Activated B cell treated with CpG ODN at 0.5 μM for 24 hours (primary cell): Measurements from ENCODE around the gene NDUFAF8. TPM values are rescaled to one million over a fixed set of nuclear protein-coding genes. Genes with fewer than 3 reads are reported as not detected.

Source experiments
- ATAC-seq: fragments of 200-7000 bp; cut with Tn5 transposase; one replicate; pipeline ENCODE4 v1.10.0; 2021; ENCODE audit warnings: low read depth, mild to moderate bottlenecking, moderate library complexity
- CTCF ChIA-PET: fragments of 350-600 bp; sonication (Branson Sonifier 250); formaldehyde crosslinking; loops from one replicate; lab custom pipeline; 2021; ENCODE audit warnings: antibody characterized with exemption; lab: Charles Lee
- POLR2A ChIA-PET: fragments of 350-600 bp; sonication (Branson Sonifier 250); formaldehyde crosslinking; loops from one replicate; lab custom pipeline; 2021; ENCODE audit warnings: antibody characterized with exemption; lab: Charles Lee
- DNase-seq: peaks from one replicate; pipeline ENCODE4 v3.0.0; 2022
- H3K27ac Mint-ChIP-seq: one replicate; pipeline ENCODE4 v1.8.0; 2020; ENCODE audit warnings: mixed read lengths
- H3K27me3 Mint-ChIP-seq: one replicate; pipeline ENCODE4 v1.8.0; 2021; ENCODE audit warnings: mixed read lengths
- H3K36me3 Mint-ChIP-seq: one replicate; pipeline ENCODE4 v1.8.0; 2021; ENCODE audit warnings: low read depth, mixed read lengths
- H3K4me1 Mint-ChIP-seq: one replicate; pipeline ENCODE4 v1.8.0; 2021; ENCODE audit warnings: mixed read lengths
- H3K4me3 Mint-ChIP-seq: one replicate; pipeline ENCODE4 v1.8.0; 2020; ENCODE audit warnings: mild to moderate bottlenecking, mixed read lengths
- H3K9me3 Mint-ChIP-seq: one replicate; pipeline ENCODE4 v1.8.0; 2020; ENCODE audit warnings: mixed read lengths
- intact Hi-C: fragments of 100-400 bp; cut with micrococcal nuclease; formaldehyde crosslinking; loops from one replicate; pipeline ENCODE4 v1.15.1; 2024
- total RNA-seq: library from RNA; stranded (reverse); gene quantifications from 2 replicates; pipeline ENCODE4 v1.2.3, GENCODE V29; 2022
- TF ChIP-seq, protein P1 (sequence below): fragments of 200-600 bp; IDR thresholded peaks from one replicate; pipeline ENCODE4 v1.8.0; 2022; ENCODE audit warnings: antibody characterized with exemption, mild to moderate bottlenecking

NDUFAF8 gene
- total RNA-seq, 1 donor from 2014 or later, result 55.8 TPM

DNA sequence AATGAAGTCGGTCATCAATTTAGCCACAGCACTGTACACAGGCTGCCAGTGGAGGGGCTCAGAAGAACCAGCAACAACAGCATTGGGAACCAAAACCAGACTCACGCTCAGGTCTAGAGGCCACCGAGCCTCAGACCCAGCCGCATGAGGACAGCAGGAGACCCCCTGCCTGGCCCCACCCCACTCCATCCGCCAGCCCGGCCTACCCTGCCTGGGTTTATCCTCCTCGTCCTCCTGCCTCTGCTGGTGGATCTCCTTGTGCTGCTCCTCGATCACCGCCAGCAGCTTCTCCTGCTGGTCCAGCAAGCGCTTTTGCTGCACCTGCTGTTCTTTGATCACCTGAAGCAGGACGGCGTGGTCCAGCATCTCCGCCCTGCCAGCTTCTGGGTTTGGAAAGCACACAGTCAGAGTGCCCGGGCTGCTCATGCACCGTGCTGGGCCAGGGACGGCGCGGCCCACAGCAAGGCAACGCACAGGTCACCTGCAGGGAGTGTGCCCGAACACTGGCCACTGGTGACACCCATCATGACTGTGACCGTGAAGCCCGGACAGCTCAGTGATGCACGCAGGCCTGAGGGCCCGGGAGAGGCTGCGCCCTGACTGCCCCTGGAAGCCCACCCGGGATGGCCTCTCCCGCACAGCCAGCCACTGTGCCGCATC is 7.7 kb downstream of the NDUFAF8 start:
- H3K27ac Mint-ChIP-seq, result no peak overlapping the region
- intact Hi-C loops, result no loop called here
- ChIA-PET POLR2A (no interaction called here), CTCF (interaction anchor here (1.5 kb wide), 1 partner anchor 354 kb away, joined by 4 read pairs; no protein-coding TSS in a partner anchor)
- no peaks in the 10 kb centered on the region for H3K9me3 Mint-ChIP-seq
- no peak overlapping the region for H3K4me3 Mint-ChIP-seq
- H3K4me1 Mint-ChIP-seq, result peaks cover 18% of the 10 kb centered on the region
- H3K36me3 Mint-ChIP-seq, result peaks cover 31% of the 10 kb centered on the region
- TF ChIP-seq, protein P1, sequence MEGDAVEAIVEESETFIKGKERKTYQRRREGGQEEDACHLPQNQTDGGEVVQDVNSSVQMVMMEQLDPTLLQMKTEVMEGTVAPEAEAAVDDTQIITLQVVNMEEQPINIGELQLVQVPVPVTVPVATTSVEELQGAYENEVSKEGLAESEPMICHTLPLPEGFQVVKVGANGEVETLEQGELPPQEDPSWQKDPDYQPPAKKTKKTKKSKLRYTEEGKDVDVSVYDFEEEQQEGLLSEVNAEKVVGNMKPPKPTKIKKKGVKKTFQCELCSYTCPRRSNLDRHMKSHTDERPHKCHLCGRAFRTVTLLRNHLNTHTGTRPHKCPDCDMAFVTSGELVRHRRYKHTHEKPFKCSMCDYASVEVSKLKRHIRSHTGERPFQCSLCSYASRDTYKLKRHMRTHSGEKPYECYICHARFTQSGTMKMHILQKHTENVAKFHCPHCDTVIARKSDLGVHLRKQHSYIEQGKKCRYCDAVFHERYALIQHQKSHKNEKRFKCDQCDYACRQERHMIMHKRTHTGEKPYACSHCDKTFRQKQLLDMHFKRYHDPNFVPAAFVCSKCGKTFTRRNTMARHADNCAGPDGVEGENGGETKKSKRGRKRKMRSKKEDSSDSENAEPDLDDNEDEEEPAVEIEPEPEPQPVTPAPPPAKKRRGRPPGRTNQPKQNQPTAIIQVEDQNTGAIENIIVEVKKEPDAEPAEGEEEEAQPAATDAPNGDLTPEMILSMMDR, result no peak
- no peak for DNase-seq
- no peaks in the 10 kb centered on the region for H3K27me3 Mint-ChIP-seq
- no peak for ATAC-seq

DNA sequence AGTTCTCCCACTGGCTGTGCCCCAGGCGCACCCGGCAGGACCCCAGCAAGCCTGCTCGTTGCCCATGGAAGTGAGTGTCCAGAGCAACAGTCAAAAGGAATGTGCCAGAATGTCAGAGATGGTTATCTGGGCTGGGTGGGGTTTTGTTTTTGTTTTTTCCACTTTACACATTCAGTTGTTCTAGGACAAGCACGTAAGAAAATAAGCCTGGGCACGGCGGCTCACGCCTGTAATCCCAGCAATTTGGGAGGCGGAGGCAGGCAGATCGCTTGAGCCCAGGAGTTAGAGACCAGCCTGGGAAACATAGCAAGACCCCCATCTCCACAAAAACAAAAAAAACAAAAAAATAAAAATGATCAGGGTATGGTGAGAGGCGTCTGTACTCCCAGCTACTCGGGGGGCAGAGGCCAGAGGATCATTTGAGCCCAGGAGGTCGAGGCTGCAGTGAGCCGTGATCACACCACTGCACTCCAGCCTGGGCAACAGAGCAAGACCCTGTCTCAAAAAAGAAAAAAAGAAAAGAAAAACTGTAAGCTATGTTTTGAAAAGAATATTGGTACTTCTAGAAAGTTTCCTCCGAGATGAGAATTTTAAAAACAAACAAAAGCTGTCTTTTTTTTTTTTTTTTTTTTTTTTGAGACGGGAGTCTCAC is 8.3 kb downstream of the NDUFAF8 start:
- ChIA-PET POLR2A (interaction anchor here (0.7 kb wide), 2 partner anchors 12 to 20 kb away, joined by 4 to 6 read pairs; no protein-coding TSS in a partner anchor), CTCF (interaction anchor here (1.0 to 1.5 kb wide), 2 partner anchors 8 to 354 kb away, joined by 3 to 4 read pairs; partner anchors contain the start of gene NDUFAF8)
- H3K27me3 Mint-ChIP-seq, result no peaks in the 10 kb centered on the region
- intact Hi-C loops, result no loop called here
- no peak for DNase-seq
- peaks cover 14% of the 10 kb centered on the region for H3K4me1 Mint-ChIP-seq
- H3K9me3 Mint-ChIP-seq, result no peaks in the 10 kb centered on the region
- H3K4me3 Mint-ChIP-seq, result no peak overlapping the region
- H3K36me3 Mint-ChIP-seq, result peaks cover 34% of the 10 kb centered on the region
- H3K27ac Mint-ChIP-seq, result no peak overlapping the region
- ATAC-seq, result no peak
- TF ChIP-seq, protein P1, result no peak

DNA sequence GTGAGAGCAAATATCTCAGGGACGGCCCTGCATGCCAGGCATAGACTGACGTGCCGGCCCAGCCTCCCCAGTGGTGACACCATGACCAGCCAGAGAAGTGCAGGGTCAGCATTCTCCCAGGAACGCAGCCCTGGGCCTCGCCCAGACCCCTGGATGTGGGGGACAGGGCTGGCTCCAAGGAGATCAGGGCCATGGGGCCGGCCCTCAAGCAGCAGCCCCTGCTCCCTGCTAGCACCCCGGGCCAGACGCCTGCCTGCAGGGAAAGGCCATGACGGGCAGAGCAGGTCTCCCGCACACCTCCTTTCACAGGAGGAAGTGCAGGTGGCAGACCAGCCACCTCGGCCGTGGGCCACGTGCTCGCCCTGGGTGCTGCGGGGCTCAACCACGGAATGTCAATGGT is 9.5 kb downstream of the NDUFAF8 start:
- POLR2A ChIA-PET, result no interaction called here
- H3K27me3 Mint-ChIP-seq, result no peaks in the 10 kb centered on the region
- H3K27ac Mint-ChIP-seq, result no peak overlapping the region
- H3K9me3 Mint-ChIP-seq, result no peaks in the 10 kb centered on the region
- DNase-seq (no peak), ATAC-seq (no peak)
- TF ChIP-seq, protein P1, result no peak
- peaks cover 44% of the 10 kb centered on the region for H3K36me3 Mint-ChIP-seq
- intact Hi-C loops, result no loop called here
- no peak overlapping the region for H3K4me3 Mint-ChIP-seq
- peaks cover 19% of the 10 kb centered on the region for H3K4me1 Mint-ChIP-seq
- CTCF ChIA-PET, result interaction anchor here (1.0 to 1.5 kb wide), 2 partner anchors 9 to 352 kb away, joined by 3 to 4 read pairs; partner anchors contain the start of gene NDUFAF8

DNA sequence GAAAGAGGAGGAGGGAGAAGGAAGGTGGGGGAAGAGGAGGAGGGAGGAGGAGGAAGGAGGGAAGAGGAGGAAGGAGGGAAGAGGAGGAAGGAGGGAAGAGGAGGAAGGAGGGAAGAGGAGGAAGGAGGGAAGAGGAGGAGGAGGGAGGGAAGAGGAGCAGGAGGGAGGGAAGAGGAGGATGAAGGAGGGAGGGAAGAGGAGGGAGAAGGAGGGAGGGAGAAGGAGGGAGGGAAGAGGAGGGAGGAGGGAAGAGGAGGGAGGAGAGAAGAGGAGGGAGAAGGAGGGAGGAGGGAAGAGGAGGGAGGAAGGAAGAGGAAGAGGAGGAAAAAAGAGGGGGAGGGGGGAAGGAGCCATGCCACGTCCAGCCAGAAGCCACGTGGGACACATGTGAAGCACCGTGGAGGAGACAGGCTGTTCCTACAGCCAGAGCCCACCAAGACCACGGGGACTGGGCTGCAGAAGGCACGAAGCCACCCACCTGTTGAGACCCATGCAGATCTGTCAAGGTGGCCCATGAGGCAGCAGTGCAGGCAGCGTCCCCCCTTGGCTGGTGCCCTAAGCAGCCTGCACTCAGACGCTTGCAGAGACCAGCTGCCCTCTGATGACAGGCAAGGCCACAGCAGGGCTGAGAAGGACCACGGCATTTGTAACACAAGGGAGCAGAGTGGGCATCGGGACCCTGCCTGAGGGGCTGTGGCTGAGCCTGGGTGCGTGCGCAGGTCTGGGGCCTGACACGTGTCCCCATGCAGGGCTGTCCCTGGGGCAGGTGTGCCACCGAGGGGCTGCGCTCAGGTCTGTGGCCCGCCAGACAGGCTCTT is 10.3 kb downstream of the NDUFAF8 start:
- POLR2A ChIA-PET, result no interaction called here
- Mint-ChIP-seq H3K36me3 (peaks cover 46% of the 10 kb centered on the region), H3K4me1 (peaks cover 19% of the 10 kb centered on the region), H3K4me3 (no peak overlapping the region), H3K27ac (no peak overlapping the region), H3K9me3 (no peaks in the 10 kb centered on the region), H3K27me3 (no peaks in the 10 kb centered on the region)
- no peak for DNase-seq
- no peak for ATAC-seq
- intact Hi-C loops, result loop anchor here (5.0 kb wide), 2 partner anchors 138 to 303 kb away; partner anchors contain the start of gene FAAP100
- CTCF ChIA-PET, result no interaction called here
- TF ChIP-seq, protein P1, result no peak
